Measurements from ENCODE around the gene GLIS1. TPM values are rescaled to one million over a fixed set of nuclear protein-coding genes. Genes with fewer than 3 reads are reported as not detected.

GLIS1 gene
- total and polyA plus RNA-seq, 12 donors: 0.06 to 0.10 (median 0.09) TPM; not detected in 7

GRCh38 chr1:53527368-53527767, 211.6 kb downstream of the GLIS1 start:
- Histone ChIP-seq H3K27ac (no peak overlapping the region), H3K27me3 (peaks cover 0 to 19% (median 4%) of the 10 kb centered on the region in 7 donors), H3K4me1 (peaks cover 0 to 30% (median 9%) of the 10 kb centered on the region in 9 donors), H3K9me3 (no peaks in the 10 kb centered on the region), H3K36me3 (no peaks in the 10 kb centered on the region), H3K4me3 (no peak overlapping the region)
- TF ChIP-seq, protein P1, sequence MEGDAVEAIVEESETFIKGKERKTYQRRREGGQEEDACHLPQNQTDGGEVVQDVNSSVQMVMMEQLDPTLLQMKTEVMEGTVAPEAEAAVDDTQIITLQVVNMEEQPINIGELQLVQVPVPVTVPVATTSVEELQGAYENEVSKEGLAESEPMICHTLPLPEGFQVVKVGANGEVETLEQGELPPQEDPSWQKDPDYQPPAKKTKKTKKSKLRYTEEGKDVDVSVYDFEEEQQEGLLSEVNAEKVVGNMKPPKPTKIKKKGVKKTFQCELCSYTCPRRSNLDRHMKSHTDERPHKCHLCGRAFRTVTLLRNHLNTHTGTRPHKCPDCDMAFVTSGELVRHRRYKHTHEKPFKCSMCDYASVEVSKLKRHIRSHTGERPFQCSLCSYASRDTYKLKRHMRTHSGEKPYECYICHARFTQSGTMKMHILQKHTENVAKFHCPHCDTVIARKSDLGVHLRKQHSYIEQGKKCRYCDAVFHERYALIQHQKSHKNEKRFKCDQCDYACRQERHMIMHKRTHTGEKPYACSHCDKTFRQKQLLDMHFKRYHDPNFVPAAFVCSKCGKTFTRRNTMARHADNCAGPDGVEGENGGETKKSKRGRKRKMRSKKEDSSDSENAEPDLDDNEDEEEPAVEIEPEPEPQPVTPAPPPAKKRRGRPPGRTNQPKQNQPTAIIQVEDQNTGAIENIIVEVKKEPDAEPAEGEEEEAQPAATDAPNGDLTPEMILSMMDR (IDR thresholded peaks at IDR 0.05): no peak
- WGBS, 2 donors: 85 to 93% methylated on average over 7 of the region's 7 CpGs
- no peak for DNase-seq
- intact Hi-C loops (cut with DNase I): no loop called here
- ATAC-seq: no peak

DNA sequence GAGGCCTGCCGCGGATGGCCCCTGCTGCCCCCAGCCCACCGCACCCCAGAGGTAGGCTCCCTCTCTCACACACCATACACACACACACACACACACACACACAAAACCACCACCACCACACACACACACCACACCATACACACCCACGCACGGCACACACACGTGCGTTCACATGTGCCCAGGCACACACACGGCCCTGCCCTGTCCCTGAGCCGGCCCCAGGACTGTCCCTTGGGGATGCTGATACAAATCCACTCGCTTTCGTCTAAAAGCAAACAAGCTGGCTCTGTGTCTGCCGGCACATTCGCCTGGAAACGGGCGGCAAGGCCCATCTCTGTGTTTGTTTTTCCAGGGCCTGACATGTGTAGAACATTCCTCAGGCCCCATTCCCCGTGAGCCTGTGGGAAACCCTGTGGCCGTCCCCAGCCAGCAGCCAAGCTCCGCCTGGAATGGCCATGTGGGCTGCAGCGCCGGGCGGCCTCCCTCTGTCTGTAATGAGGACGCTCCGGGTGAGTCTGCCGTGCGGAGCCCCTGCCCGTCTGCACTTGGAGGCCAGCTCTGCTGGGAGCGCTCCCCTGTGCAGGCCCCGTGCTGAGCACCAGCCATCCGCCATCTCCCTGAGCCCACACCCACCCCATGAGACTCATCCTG, 212.4 kb downstream of the GLIS1 start:
- Histone ChIP-seq H3K36me3 (no peaks in the 10 kb centered on the region), H3K4me3 (no peak overlapping the region), H3K4me1 (peaks cover 0 to 38% (median 12%) of the 10 kb centered on the region in 9 donors), H3K27me3 (peaks cover 0 to 19% (median 4%) of the 10 kb centered on the region in 7 donors), H3K27ac (no peak overlapping the region), H3K9me3 (no peaks in the 10 kb centered on the region)
- intact Hi-C loops (cut with DNase I): no loop called here
- TF ChIP-seq, protein P1 (IDR thresholded peaks at IDR 0.05): no peak
- WGBS, 2 donors: 50 to 62% methylated on average over 29 of the region's 29 CpGs
- ATAC-seq (peak; percentile 44 to 79 (median 74)), DNase-seq (peak; percentile 49 to 55)

- DNase-seq: no peak
- no peak overlapping the region for H3K27ac ChIP-seq
- peaks cover 0 to 40% (median 12%) of the 10 kb centered on the region in 9 donors for H3K4me1 ChIP-seq
- TF ChIP-seq, protein P1 (IDR thresholded peaks at IDR 0.05): no peak
- H3K36me3 ChIP-seq: no peaks in the 10 kb centered on the region
- H3K4me3 ChIP-seq: no peak overlapping the region
- ATAC-seq: no peak
- H3K27me3 ChIP-seq: peaks cover 0 to 19% (median 4%) of the 10 kb centered on the region in 7 donors
- 73% methylated on average over 11 of the region's 11 CpGs for WGBS, 2 donors
- intact Hi-C loops (cut with DNase I): no loop called here
- no peaks in the 10 kb centered on the region for H3K9me3 ChIP-seq
Measured at GRCh38 chr1:53525595-53525994, 213.4 kb downstream of the GLIS1 start.

DNA sequence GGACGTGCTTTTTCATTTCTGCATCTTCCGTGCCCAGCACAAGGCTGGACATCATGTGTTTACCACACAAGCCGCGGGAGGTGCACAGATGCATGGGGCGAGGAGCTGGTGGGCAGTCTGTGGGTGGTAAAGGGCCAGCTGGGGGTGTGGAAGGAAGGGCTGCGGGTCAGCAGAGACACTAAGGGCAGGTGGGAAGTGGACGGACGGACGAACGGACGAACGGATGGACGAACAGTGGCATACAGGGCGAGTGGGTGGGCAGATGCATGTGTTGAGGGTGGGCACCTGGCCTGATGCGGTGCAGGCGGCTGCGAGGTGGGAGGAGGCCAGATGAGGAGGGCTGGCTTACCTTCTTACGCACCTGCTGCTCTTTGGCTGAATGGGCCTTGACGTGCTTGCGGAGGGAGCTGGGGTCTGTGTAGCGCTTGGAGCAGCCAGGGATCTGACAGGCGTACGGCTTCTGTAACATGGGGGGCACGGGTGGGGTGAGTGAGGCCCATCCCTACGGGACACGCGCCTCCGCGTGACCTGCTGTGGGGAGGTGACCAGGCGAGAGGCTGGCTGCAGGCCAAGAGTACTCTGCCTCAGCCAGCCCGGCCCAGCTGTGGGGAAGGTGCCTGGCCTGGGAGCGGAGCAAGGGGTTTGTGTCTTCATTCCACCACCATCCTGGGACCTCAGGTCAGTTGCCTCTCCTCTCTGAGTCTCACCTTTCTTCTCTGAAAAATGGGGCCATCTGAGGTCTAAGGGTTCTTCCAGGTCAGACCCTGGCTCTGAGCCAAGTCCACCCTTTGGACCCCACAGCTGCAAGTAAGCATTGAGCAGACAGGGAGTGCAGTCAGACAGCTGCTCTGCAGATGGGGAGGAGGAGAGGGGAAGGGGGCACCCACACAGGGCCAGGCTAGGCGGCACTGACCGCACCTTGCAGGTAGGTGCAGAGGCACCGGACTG, 214.3 kb downstream of the GLIS1 start:
- H3K27ac ChIP-seq: no peak overlapping the region
- no peaks in the 10 kb centered on the region for H3K9me3 ChIP-seq
- H3K36me3 ChIP-seq: no peaks in the 10 kb centered on the region
- TF ChIP-seq, protein P1 (IDR thresholded peaks at IDR 0.05): no peak
- H3K4me1 ChIP-seq: peaks cover 0 to 44% (median 14%) of the 10 kb centered on the region in 9 donors
- H3K4me3 ChIP-seq: no peak overlapping the region
- DNase-seq (peak; percentile 18 to 53), ATAC-seq (peak; percentile 7 to 69 (median 40))
- 62 to 67% methylated on average over 35 of the region's 35 CpGs for WGBS, 2 donors
- H3K27me3 ChIP-seq: peaks cover 0 to 19% (median 4%) of the 10 kb centered on the region in 7 donors
- intact Hi-C loops (cut with DNase I): no loop called here
